Activated T-cell treated with anti-CD3 and anti-CD28 coated beads for 48 hours (primary cell): ENCODE measurements around the gene NIPA2.

Source experiments
- DNase-seq: peaks from one replicate; pipeline ENCODE4 v3.0.0-alpha.2; 2020; ENCODE audit warnings: low read depth

Gene NIPA2

GRCh38 chr15:22902981-22903380 is 64.5 kb downstream of the NIPA2 start:
- no peak for DNase-seq

DNA sequence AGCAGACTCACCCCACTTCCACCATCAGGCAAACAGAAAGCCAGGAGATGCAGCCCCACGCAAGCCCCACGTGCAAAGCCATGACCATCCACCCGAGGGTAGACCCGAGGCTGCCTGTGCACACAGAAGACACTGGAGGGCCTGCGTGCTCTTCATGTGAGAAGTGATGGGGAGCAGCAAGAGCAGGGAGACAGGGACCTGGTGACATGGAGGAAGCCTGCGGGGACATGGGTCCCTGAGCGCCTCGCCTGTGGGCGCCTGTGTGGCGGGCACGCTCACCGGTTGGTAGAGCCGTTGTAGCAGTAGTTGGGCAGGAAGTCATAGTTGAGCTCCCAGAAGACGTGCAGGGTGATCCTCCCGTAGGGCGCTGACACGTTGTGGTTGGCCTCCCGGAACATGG is 65.0 kb downstream of the NIPA2 start:
- no peak for DNase-seq

DNA sequence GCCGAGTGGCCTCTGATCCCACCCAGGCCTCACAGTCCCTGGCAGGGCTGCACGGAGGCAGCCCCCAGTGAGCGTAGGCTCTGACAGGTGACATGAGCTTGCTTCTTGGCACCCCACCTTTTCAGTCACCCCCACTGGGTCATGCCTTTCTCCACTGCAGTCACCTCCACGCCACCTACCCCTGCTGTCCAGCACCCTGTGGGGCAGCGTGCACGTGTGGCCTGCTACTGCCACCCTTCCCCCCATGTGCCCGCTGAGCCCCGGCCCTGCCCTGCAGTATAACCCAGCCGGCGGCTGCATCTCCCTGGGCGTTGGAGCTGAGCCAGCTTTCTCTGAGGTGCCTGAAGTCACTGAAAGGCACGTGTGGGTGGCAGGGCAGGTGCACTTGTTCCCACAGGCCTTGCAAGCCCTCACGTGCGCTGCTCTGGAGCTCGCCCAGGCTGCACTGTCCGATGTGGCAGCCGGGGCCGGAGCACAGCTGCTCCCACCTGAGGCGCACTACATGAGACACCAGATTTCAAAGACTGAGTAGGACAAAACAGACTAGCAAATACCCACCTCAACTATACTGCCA is 65.6 kb downstream of the NIPA2 start:
- no peak for DNase-seq

- DNase-seq, result no peak
Measured at GRCh38 chr15:22904736-22905135, 66.3 kb downstream of the NIPA2 start.

GRCh38 chr15:22907161-22907950 is 68.9 kb downstream of the NIPA2 start:
- no peak for DNase-seq

DNA sequence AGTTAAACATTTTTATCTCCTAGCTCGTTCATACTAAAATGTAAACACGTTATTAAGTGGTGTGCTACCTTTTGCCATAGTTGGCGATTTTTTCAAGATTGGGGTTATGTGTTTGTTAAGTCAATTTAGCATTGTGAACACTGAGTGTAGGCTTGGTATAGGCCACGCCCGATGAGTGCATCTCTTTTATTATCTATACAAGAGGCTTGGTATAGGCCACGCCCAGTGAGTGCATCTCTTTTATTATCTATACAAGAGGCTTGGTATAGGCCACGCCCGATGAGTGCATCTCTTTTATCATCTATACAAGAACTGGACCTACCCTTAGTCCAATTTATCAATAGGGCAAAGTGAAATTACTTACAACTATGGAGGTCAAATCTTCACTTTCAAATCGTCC is 70.4 kb downstream of the NIPA2 start:
- no peak for DNase-seq

- no peak for DNase-seq
Measured at GRCh38 chr15:22911306-22911705, 72.8 kb downstream of the NIPA2 start.

DNA sequence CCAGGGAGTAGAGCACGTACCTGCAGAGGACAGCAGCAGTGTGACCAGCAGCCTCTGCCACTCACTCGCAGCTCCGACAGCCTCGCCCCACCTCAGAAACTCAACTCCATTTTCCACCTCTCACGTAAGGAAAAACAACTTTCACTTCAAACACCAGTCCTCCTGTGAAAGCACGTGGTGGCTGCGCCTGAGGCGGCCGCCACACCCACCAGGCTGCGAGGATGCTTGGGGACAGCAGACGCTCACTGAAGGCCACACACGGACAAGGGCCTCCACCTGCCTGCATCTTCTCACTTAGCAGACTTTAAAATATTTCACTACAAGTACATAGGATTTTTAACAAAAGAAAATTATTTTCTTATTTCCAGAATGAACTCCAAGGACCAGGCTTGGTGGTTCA is 73.8 kb downstream of the NIPA2 start:
- no peak for DNase-seq

DNA sequence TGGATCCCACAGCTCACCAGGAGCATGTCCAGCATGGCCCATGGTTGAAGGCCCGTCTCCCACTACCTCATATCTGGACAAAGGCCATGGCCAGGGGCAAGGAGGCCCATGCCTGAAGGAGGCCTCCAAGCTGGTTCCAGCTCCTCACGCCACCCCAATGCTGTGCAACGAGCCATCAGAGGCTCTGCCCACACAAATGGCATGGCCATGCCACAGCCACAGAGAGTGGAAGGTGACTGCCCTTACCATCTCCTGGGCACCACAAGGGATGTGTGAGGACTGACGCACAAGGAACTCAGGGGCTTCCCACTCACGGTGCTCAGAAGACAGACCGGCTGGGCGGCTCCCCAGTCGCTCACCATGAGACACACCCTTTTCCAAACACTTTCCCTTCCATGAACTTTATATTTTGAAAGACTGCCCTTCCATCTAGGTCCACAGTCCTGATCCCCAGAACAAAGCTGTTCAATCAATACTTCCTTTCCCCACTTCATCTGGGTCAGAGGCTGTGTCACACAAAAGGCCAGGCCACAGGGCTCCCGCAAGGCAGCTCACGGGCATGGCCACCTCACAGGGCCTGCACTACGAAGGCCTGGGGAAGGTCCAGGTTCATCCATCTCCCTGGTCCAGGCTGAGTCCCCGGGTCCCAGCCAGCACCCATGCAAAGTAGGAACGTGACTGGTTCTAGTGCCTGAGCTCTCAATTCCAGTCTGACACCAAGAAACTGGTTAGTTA is 75.3 kb downstream of the NIPA2 start:
- DNase-seq, result no peak

GRCh38 chr15:22915866-22916515 is 77.5 kb downstream of the NIPA2 start:
- DNase-seq, result no peak

GRCh38 chr15:22916606-22917350 is 78.3 kb downstream of the NIPA2 start:
- no peak for DNase-seq

DNA sequence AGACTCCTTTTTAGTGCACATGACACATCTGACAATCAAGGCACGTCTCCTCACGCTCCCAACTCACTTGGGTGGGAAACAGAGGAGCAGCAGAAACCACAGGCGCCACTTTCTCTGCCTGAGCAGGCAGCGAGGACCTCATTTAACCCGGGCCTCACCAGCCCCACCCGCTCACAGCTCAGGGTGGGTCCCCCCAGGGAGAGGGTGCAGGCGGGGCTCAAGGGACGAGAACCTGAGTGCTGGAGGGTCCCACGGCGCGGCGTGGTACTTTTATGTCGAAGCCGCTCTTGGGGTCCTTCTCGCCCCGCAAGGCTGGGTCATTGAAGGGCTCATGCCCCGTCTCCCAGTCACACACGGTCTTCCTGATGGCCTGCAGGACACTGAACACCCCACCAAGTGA is 79.1 kb downstream of the NIPA2 start:
- no peak for DNase-seq
